Loucy (cell line): ENCODE results near the gene SEMA3D.

Experiments
- H2AFZ ChIP-seq: fragments of 200-600 bp; sonication (generic); 2 replicates; pipeline ENCODE4 v1.6.0; 2016; ENCODE audit warnings: antibody characterized with exemption, mild to moderate bottlenecking, low read length, moderate library complexity
- H3F3A ChIP-seq: fragments of 200-600 bp; 2 replicates; pipeline ENCODE4 v1.6.0; 2016; ENCODE audit warnings: antibody characterized with exemption, low read depth, mild to moderate bottlenecking
- H3K27me3 ChIP-seq: fragments of 200-600 bp; sonication (generic); 2 replicates; pipeline ENCODE4 v1.6.1; 2014; ENCODE audit warnings: low read length, mild to moderate bottlenecking; ENCODE audit not compliant: insufficient read depth, poor library complexity, severe bottlenecking
- H3K36me3 ChIP-seq: fragments of 200-600 bp; sonication (generic); 2 replicates; pipeline ENCODE4 v1.6.1; 2016; ENCODE audit warnings: low read length; ENCODE audit not compliant: insufficient read depth
- H3K4me1 ChIP-seq: fragments of 200-600 bp; sonication (generic); 2 replicates; pipeline ENCODE4 v1.5.1; 2014; ENCODE audit warnings: low read length, mild to moderate bottlenecking; ENCODE audit not compliant: insufficient read depth, poor library complexity, severe bottlenecking
- H3K4me2 ChIP-seq: fragments of 200-600 bp; sonication (generic); 2 replicates; pipeline ENCODE4 v1.6.0; 2014; ENCODE audit warnings: antibody characterized with exemption, low read length, low read depth, mild to moderate bottlenecking; ENCODE audit not compliant: poor library complexity, severe bottlenecking
- H3K4me3 ChIP-seq: fragments of 200-600 bp; sonication (generic); 2 replicates; pipeline ENCODE4 v1.5.1; 2014; ENCODE audit warnings: low read length, mild to moderate bottlenecking, mixed read lengths; ENCODE audit not compliant: poor library complexity, severe bottlenecking
- H3K79me2 ChIP-seq: fragments of 200-600 bp; sonication (generic); 2 replicates; pipeline ENCODE4 v1.6.1; 2014; ENCODE audit warnings: low read length; ENCODE audit not compliant: insufficient read depth
- H3K9ac ChIP-seq: fragments of 200-600 bp; sonication (generic); 2 replicates; pipeline ENCODE4 v1.6.0; 2014; ENCODE audit warnings: mild to moderate bottlenecking, low read depth, low read length, moderate library complexity; ENCODE audit not compliant: poor library complexity, severe bottlenecking
- H3K9me2 ChIP-seq: fragments of 200-600 bp; sonication (generic); replicated peaks from 2 replicates; pipeline ENCODE4 v1.6.1; 2016; ENCODE audit warnings: low read depth, low read length, mixed read lengths
- H3K9me3 ChIP-seq: fragments of 200-600 bp; sonication (generic); 2 replicates; pipeline ENCODE4 v1.6.1; 2014; ENCODE audit warnings: mild to moderate bottlenecking, antibody characterized with exemption, low read length, low read depth; ENCODE audit not compliant: insufficient read depth
- H4K20me1 ChIP-seq: fragments of 200-600 bp; sonication (generic); 2 replicates; pipeline ENCODE4 v1.6.0; 2014; ENCODE audit warnings: antibody characterized with exemption, low read length, mild to moderate bottlenecking; ENCODE audit not compliant: insufficient read depth, poor library complexity, severe bottlenecking
- CTCF ChIP-seq: fragments of 200-600 bp; sonication (generic); conservative IDR thresholded peaks from 2 replicates; pipeline ENCODE4 v1.5.1; 2014; ENCODE audit warnings: mild to moderate bottlenecking, antibody characterized with exemption, low read length
- EZH2phosphoT487 ChIP-seq: fragments of 200-600 bp; IDR thresholded peaks from 2 replicates; pipeline ENCODE4 v1.6.1; 2018; ENCODE audit warnings: antibody characterized with exemption, mild to moderate bottlenecking, moderate library complexity, borderline replicate concordance

Gene SEMA3D

GRCh38 chr7:84949501-84949900 is 237.4 kb downstream of the SEMA3D start:
- Histone ChIP-seq H3K9me2 (no peaks in the 10 kb centered on the region), H3K4me1 (no peaks in the 10 kb centered on the region), H3K9me3 (no peaks in the 10 kb centered on the region), H3K36me3 (no peaks in the 10 kb centered on the region), H3K4me2 (no peak overlapping the region), H3K4me3 (no peak overlapping the region), H3K9ac (no peak overlapping the region), H3K79me2 (no peaks in the 10 kb centered on the region), H4K20me1 (no peaks in the 10 kb centered on the region), H3K27me3 (no peaks in the 10 kb centered on the region), H3F3A (no peaks in the 10 kb centered on the region), H2AFZ (no peak overlapping the region)
- TF ChIP-seq CTCF (no peak), EZH2phosphoT487 (no peak)

DNA sequence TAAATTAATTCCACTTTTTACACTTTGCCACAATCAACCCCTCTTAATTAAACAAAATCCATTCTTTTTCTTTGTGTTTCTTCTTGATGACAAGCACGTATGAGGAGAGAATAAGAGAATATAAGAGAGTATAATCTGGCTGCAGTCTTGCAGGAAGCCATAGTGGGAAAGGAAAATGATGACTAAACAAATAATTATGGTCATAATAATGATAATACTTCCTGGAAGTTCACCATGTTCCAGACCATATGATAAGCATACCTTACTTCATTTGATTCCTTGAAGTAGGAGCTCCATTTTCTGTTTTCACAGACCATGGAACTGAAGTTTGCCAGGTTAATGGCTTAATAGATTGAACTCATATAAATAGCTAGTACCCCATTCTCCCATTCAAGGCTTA is 237.8 kb downstream of the SEMA3D start:
- H3K9me2 ChIP-seq = no peaks in the 10 kb centered on the region
- H3K79me2 ChIP-seq = no peaks in the 10 kb centered on the region
- H3K9me3 ChIP-seq = no peaks in the 10 kb centered on the region
- H3K36me3 ChIP-seq = no peaks in the 10 kb centered on the region
- H4K20me1 ChIP-seq = no peaks in the 10 kb centered on the region
- H2AFZ ChIP-seq = no peak overlapping the region
- no peaks in the 10 kb centered on the region for H3F3A ChIP-seq
- H3K4me2 ChIP-seq = no peak overlapping the region
- no peak overlapping the region for H3K9ac ChIP-seq
- no peak overlapping the region for H3K4me3 ChIP-seq
- no peaks in the 10 kb centered on the region for H3K27me3 ChIP-seq
- TF ChIP-seq EZH2phosphoT487 = no peak
- no peak for TF ChIP-seq CTCF
- no peaks in the 10 kb centered on the region for H3K4me1 ChIP-seq

GRCh38 chr7:84948634-84949033 is 238.2 kb downstream of the SEMA3D start:
- Histone ChIP-seq H3K9me2 (no peaks in the 10 kb centered on the region), H3K9ac (no peak overlapping the region), H2AFZ (no peak overlapping the region)

More at GRCh38 chr7:84948634-84949033, 238.2 kb downstream of the SEMA3D start:
- H3F3A ChIP-seq = no peaks in the 10 kb centered on the region
- H3K4me3 ChIP-seq = no peak overlapping the region
- H3K4me2 ChIP-seq = no peak overlapping the region
- TF ChIP-seq EZH2phosphoT487 (no peak), CTCF (no peak)
- H3K36me3 ChIP-seq = no peaks in the 10 kb centered on the region
- no peaks in the 10 kb centered on the region for H3K27me3 ChIP-seq
- no peaks in the 10 kb centered on the region for H3K9me3 ChIP-seq
- no peaks in the 10 kb centered on the region for H3K79me2 ChIP-seq
- H3K4me1 ChIP-seq = no peaks in the 10 kb centered on the region
- H4K20me1 ChIP-seq = no peaks in the 10 kb centered on the region
